WTC11 (cell line): ENCODE results near the gene ZNF366. TPM values are rescaled to one million over a fixed set of nuclear protein-coding genes. Genes with fewer than 3 reads are reported as not detected.

ENCODE experiments used
- ATAC-seq: fragments of 200-7000 bp; cut with Tn5 transposase; 2 replicates; pipeline ENCODE4 v1.10.0; 2021; ENCODE audit warnings: mild to moderate bottlenecking, moderate library complexity
- CTCF ChIA-PET: fragments of 300-600 bp; sonication (Branson Sonifier 250); formaldehyde crosslinking; loops from one replicate; lab custom pipeline; 2021; ENCODE audit warnings: antibody characterized with exemption; lab: Charles Lee
- POLR2A ChIA-PET: fragments of 350-600 bp; sonication (Branson Sonifier 250); formaldehyde crosslinking; loops from one replicate; lab custom pipeline; 2021; ENCODE audit warnings: antibody characterized with exemption; lab: Charles Lee
- DNase-seq: peaks from one replicate; pipeline ENCODE4 v3.0.0; 2021; ENCODE audit warnings: low spot score
- H3K27ac Mint-ChIP-seq: 2 replicates; pipeline ENCODE4 v1.8.0; 2021; ENCODE audit warnings: mixed read lengths
- H3K27me3 Mint-ChIP-seq: 2 replicates; pipeline ENCODE4 v1.8.0; 2021; ENCODE audit warnings: low read depth, mild to moderate bottlenecking, moderate library complexity, mixed read lengths
- H3K36me3 Mint-ChIP-seq: 2 replicates; pipeline ENCODE4 v1.8.0; 2021; ENCODE audit warnings: mixed read lengths
- H3K4me1 Mint-ChIP-seq: 2 replicates; pipeline ENCODE4 v1.8.0; 2022; ENCODE audit warnings: mixed read lengths
- H3K4me3 Mint-ChIP-seq: 2 replicates; pipeline ENCODE4 v1.8.0; 2021; ENCODE audit warnings: mild to moderate bottlenecking, moderate library complexity, mixed read lengths
- H3K9me3 Mint-ChIP-seq: 2 replicates; pipeline ENCODE4 v1.8.0; 2021; ENCODE audit warnings: mixed read lengths
- CREB1 ChIP-seq: sonication (generic); formaldehyde crosslinking; IDR thresholded peaks from 2 replicates; pipeline ENCODE4 v1.8.0; 2023; ENCODE audit warnings: mild to moderate bottlenecking, missing genetic modification reagents
- EMX1 ChIP-seq: fragments of 250-450 bp; sonication (Bioruptor Pico); IDR thresholded peaks from 2 replicates; pipeline ENCODE4 v1.8.0; 2021; ENCODE audit warnings: mild to moderate bottlenecking
- ESRRA ChIP-seq: sonication (generic); formaldehyde crosslinking; IDR thresholded peaks from 2 replicates; pipeline ENCODE4 v1.8.1; 2022; ENCODE audit warnings: mild to moderate bottlenecking, missing genetic modification reagents, borderline replicate concordance
- GRHL2 ChIP-seq: fragments of 250-450 bp; sonication (Bioruptor Pico); IDR thresholded peaks from 2 replicates; pipeline ENCODE4 v1.8.0; 2022; ENCODE audit warnings: mild to moderate bottlenecking, moderate library complexity; ENCODE audit not compliant: insufficient replicate concordance, severe bottlenecking
- HMGXB4 ChIP-seq: sonication (generic); formaldehyde crosslinking; IDR thresholded peaks from 2 replicates; pipeline ENCODE4 v1.8.1; 2023; ENCODE audit warnings: mild to moderate bottlenecking, moderate library complexity, missing genetic modification reagents
- KAT7 ChIP-seq: sonication (generic); formaldehyde crosslinking; IDR thresholded peaks from 2 replicates; pipeline ENCODE4 v1.8.1; 2023; ENCODE audit warnings: missing genetic modification reagents, mild to moderate bottlenecking, borderline replicate concordance
- NR1H2 ChIP-seq: sonication (generic); formaldehyde crosslinking; IDR thresholded peaks from 2 replicates; pipeline ENCODE4 v1.9.0; 2021; ENCODE audit warnings: mild to moderate bottlenecking, moderate library complexity, missing genetic modification reagents
- NR2C2 ChIP-seq: sonication (generic); formaldehyde crosslinking; IDR thresholded peaks from 2 replicates; pipeline ENCODE4 v1.8.0; 2022; ENCODE audit warnings: mild to moderate bottlenecking, missing genetic modification reagents
- RELA ChIP-seq: sonication (generic); formaldehyde crosslinking; IDR thresholded peaks from 2 replicates; pipeline ENCODE4 v1.8.1; 2022; ENCODE audit warnings: missing genetic modification reagents, mild to moderate bottlenecking, borderline replicate concordance
- SMAD4 ChIP-seq: sonication (generic); formaldehyde crosslinking; IDR thresholded peaks from 2 replicates; pipeline ENCODE4 v1.8.0; 2022; ENCODE audit warnings: mild to moderate bottlenecking, missing genetic modification reagents
- TEAD1 ChIP-seq: sonication (generic); formaldehyde crosslinking; IDR thresholded peaks from 2 replicates; pipeline ENCODE4 v1.8.0; 2022; ENCODE audit warnings: mild to moderate bottlenecking, missing genetic modification reagents
- ZMAT4 ChIP-seq: fragments of 250-450 bp; sonication (Bioruptor Pico); IDR thresholded peaks from 2 replicates; pipeline ENCODE4 v1.9.0; 2021; ENCODE audit warnings: mild to moderate bottlenecking
- ZNF138 ChIP-seq: sonication (generic); formaldehyde crosslinking; conservative IDR thresholded peaks from 2 replicates; pipeline ENCODE4 v1.8.1; 2022; ENCODE audit warnings: mild to moderate bottlenecking, moderate library complexity, missing genetic modification reagents
- ZNF219 ChIP-seq: sonication (generic); formaldehyde crosslinking; IDR thresholded peaks from 2 replicates; pipeline ENCODE4 v1.8.0; 2023; ENCODE audit warnings: missing genetic modification reagents, mild to moderate bottlenecking, borderline replicate concordance
- ZNF317 ChIP-seq: sonication (generic); formaldehyde crosslinking; IDR thresholded peaks from 2 replicates; pipeline ENCODE4 v1.8.1; 2023; ENCODE audit warnings: low read depth, mild to moderate bottlenecking, moderate library complexity, missing genetic modification reagents, borderline replicate concordance
- ZSCAN18 ChIP-seq: fragments of 250-450 bp; sonication (Bioruptor Pico); IDR thresholded peaks from 2 replicates; pipeline ENCODE4 v2.1.2; 2022; ENCODE audit warnings: mild to moderate bottlenecking, moderate library complexity
- total RNA-seq: library from RNA; stranded (reverse); gene quantifications from 3 replicates; pipeline ENCODE4 v1.2.3, GENCODE V29; 2021
- TF ChIP-seq, protein P1 (sequence below): sonication (generic); formaldehyde crosslinking; IDR thresholded peaks from 2 replicates; pipeline ENCODE4 v1.8.1; 2022; ENCODE audit warnings: mild to moderate bottlenecking, moderate library complexity, missing genetic modification reagents
- TF ChIP-seq, protein P2 (sequence below): fragments of 200-600 bp; IDR thresholded peaks from 2 replicates; pipeline ENCODE4 v1.8.0; 2022; ENCODE audit warnings: antibody characterized with exemption
- TF ChIP-seq, protein P3 (sequence below): fragments of 250-450 bp; sonication (Bioruptor Pico); IDR thresholded peaks from 2 replicates; pipeline ENCODE4 v1.9.0; 2021; ENCODE audit warnings: mild to moderate bottlenecking
- TF ChIP-seq, protein P4 (sequence below): sonication (generic); formaldehyde crosslinking; IDR thresholded peaks from 2 replicates; pipeline ENCODE4 v1.8.1; 2023; ENCODE audit warnings: mild to moderate bottlenecking, missing genetic modification reagents, borderline replicate concordance

ZNF366 gene
- total RNA-seq, 1 experiment from 2014 or later: not detected

DNA sequence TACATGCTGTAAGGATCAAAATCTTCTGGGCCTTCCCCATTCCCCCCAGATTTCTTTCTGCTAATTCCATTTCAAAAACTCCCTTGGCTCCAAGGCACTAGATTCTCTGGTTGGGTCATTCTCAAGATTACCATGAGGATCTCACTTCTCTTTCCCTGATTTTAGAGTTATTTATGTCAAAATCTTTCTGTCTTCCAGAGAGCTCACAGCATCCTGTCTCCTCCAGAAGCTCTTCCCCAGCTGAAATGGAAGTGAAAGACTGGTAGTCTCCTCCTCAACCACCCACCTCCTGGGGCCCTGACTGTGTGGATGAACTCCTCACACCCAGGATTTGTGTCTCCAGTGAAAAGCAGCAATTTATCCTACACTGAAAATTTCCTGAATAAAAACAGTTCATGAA is 11.9 kb upstream of the ZNF366 start:
- H3K27ac Mint-ChIP-seq: no peak overlapping the region
- DNase-seq (no peak), ATAC-seq (no peak)
- H3K36me3 Mint-ChIP-seq: peaks cover 6% of the 10 kb centered on the region; the same call in 1 of the 2 replicates
- H3K27me3 Mint-ChIP-seq: no peaks in the 10 kb centered on the region
- peaks cover 8% of the 10 kb centered on the region for H3K4me1 Mint-ChIP-seq
- H3K4me3 Mint-ChIP-seq: no peak overlapping the region
- ChIA-PET CTCF (interaction anchor here (2.2 kb wide), 1 partner anchor 153 kb away, joined by 5 read pairs; no protein-coding TSS in a partner anchor), POLR2A (no interaction called here)
- TF ChIP-seq ESRRA (CRISPR knock-in tag) (no peak), ZNF317 (CRISPR knock-in tag) (no peak), ZSCAN18 (no peak), TEAD1 (CRISPR knock-in tag) (no peak), HMGXB4 (CRISPR knock-in tag) (no peak), SMAD4 (no peak), NR2C2 (CRISPR knock-in tag) (no peak), ZNF219 (CRISPR knock-in tag) (no peak), KAT7 (CRISPR knock-in tag) (no peak), EMX1 (no peak), ZMAT4 (CRISPR knock-in tag) (no peak), CREB1 (CRISPR knock-in tag) (no peak), RELA (CRISPR knock-in tag) (no peak), NR1H2 (no peak), ZNF138 (CRISPR knock-in tag) (no peak), GRHL2 (no peak)
- TF ChIP-seq, protein P1, sequence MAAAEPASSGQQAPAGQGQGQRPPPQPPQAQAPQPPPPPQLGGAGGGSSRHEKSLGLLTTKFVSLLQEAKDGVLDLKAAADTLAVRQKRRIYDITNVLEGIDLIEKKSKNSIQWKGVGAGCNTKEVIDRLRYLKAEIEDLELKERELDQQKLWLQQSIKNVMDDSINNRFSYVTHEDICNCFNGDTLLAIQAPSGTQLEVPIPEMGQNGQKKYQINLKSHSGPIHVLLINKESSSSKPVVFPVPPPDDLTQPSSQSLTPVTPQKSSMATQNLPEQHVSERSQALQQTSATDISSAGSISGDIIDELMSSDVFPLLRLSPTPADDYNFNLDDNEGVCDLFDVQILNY (CRISPR knock-in tag): no peak
- TF ChIP-seq, protein P2, sequence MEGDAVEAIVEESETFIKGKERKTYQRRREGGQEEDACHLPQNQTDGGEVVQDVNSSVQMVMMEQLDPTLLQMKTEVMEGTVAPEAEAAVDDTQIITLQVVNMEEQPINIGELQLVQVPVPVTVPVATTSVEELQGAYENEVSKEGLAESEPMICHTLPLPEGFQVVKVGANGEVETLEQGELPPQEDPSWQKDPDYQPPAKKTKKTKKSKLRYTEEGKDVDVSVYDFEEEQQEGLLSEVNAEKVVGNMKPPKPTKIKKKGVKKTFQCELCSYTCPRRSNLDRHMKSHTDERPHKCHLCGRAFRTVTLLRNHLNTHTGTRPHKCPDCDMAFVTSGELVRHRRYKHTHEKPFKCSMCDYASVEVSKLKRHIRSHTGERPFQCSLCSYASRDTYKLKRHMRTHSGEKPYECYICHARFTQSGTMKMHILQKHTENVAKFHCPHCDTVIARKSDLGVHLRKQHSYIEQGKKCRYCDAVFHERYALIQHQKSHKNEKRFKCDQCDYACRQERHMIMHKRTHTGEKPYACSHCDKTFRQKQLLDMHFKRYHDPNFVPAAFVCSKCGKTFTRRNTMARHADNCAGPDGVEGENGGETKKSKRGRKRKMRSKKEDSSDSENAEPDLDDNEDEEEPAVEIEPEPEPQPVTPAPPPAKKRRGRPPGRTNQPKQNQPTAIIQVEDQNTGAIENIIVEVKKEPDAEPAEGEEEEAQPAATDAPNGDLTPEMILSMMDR: no peak
- TF ChIP-seq, protein P3, sequence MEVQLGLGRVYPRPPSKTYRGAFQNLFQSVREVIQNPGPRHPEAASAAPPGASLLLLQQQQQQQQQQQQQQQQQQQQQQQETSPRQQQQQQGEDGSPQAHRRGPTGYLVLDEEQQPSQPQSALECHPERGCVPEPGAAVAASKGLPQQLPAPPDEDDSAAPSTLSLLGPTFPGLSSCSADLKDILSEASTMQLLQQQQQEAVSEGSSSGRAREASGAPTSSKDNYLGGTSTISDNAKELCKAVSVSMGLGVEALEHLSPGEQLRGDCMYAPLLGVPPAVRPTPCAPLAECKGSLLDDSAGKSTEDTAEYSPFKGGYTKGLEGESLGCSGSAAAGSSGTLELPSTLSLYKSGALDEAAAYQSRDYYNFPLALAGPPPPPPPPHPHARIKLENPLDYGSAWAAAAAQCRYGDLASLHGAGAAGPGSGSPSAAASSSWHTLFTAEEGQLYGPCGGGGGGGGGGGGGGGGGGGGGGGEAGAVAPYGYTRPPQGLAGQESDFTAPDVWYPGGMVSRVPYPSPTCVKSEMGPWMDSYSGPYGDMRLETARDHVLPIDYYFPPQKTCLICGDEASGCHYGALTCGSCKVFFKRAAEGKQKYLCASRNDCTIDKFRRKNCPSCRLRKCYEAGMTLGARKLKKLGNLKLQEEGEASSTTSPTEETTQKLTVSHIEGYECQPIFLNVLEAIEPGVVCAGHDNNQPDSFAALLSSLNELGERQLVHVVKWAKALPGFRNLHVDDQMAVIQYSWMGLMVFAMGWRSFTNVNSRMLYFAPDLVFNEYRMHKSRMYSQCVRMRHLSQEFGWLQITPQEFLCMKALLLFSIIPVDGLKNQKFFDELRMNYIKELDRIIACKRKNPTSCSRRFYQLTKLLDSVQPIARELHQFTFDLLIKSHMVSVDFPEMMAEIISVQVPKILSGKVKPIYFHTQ (CRISPR knock-in tag): no peak
- TF ChIP-seq, protein P4, sequence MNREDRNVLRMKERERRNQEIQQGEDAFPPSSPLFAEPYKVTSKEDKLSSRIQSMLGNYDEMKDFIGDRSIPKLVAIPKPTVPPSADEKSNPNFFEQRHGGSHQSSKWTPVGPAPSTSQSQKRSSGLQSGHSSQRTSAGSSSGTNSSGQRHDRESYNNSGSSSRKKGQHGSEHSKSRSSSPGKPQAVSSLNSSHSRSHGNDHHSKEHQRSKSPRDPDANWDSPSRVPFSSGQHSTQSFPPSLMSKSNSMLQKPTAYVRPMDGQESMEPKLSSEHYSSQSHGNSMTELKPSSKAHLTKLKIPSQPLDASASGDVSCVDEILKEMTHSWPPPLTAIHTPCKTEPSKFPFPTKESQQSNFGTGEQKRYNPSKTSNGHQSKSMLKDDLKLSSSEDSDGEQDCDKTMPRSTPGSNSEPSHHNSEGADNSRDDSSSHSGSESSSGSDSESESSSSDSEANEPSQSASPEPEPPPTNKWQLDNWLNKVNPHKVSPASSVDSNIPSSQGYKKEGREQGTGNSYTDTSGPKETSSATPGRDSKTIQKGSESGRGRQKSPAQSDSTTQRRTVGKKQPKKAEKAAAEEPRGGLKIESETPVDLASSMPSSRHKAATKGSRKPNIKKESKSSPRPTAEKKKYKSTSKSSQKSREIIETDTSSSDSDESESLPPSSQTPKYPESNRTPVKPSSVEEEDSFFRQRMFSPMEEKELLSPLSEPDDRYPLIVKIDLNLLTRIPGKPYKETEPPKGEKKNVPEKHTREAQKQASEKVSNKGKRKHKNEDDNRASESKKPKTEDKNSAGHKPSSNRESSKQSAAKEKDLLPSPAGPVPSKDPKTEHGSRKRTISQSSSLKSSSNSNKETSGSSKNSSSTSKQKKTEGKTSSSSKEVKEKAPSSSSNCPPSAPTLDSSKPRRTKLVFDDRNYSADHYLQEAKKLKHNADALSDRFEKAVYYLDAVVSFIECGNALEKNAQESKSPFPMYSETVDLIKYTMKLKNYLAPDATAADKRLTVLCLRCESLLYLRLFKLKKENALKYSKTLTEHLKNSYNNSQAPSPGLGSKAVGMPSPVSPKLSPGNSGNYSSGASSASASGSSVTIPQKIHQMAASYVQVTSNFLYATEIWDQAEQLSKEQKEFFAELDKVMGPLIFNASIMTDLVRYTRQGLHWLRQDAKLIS (CRISPR knock-in tag): no peak
- peaks cover 17% of the 10 kb centered on the region for H3K9me3 Mint-ChIP-seq
